H1 (cell line): ENCODE data around the gene GRIP2. TPM values are rescaled to one million over a fixed set of nuclear protein-coding genes. Genes with fewer than 3 reads are reported as not detected.
A peak's percentile ranks its signal among the peaks of the same experiment; 100 is the strongest.

Experiments
- CTCF ChIA-PET: fragments of 300-600 bp; sonication (Branson Sonifier 250); formaldehyde crosslinking; loops from one replicate; lab custom pipeline; 2021; ENCODE audit not compliant: partially characterized antibody; lab: Charles Lee
- POLR2A ChIA-PET: fragments of 300-600 bp; sonication (Branson Sonifier 250); formaldehyde crosslinking; loops from one replicate; lab custom pipeline; 2021; ENCODE audit warnings: inconsistent platforms; ENCODE audit not compliant: partially characterized antibody; lab: Charles Lee
- DNase-seq, 2 experiments: peaks; one replicate each; pipeline versions ENCODE4 v3.0.0 to v3.0.0-alpha.2; 2010 to 2022; ENCODE audit warnings: low spot score in 2 of 2, low read depth in 1 of 2, mixed read lengths in 1 of 2
- FAIRE-seq: peaks from 2 replicates; lab custom pipeline; 2011; peaks lifted over from hg19 to GRCh38; lab: Jason Lieb, UNC
- H2AFZ ChIP-seq: 2 replicates; pipeline ENCODE4 v1.8.1; 2012; ENCODE audit warnings: low read length, inconsistent platforms
- H2AK5ac ChIP-seq: 2 replicates; pipeline ENCODE4 v1.6.1; 2013; ENCODE audit warnings: low read depth, low read length
- H2BK120ac ChIP-seq: replicated peaks from 2 replicates; pipeline ENCODE3; 2013; ENCODE audit warnings: low read depth, low read length, inconsistent platforms
- H2BK12ac ChIP-seq: 2 replicates; pipeline ENCODE4 v1.6.1; 2013; ENCODE audit warnings: low read depth, low read length
- H2BK15ac ChIP-seq: 2 replicates; pipeline ENCODE4 v1.6.1; 2013; ENCODE audit warnings: low read length
- H2BK20ac ChIP-seq: 2 replicates; pipeline ENCODE4 v1.6.1; 2013; ENCODE audit warnings: low read length
- H2BK5ac ChIP-seq: 2 replicates; pipeline ENCODE4 v1.6.1; 2013; ENCODE audit warnings: low read depth, low read length
- H3K14ac ChIP-seq: 2 replicates; pipeline ENCODE4 v1.6.1; 2013; ENCODE audit warnings: inconsistent platforms; ENCODE audit not compliant: insufficient read length
- H3K18ac ChIP-seq: 2 replicates; pipeline ENCODE4 v1.6.1; 2013; ENCODE audit warnings: low read length; ENCODE audit errors: extremely low read depth
- H3K23ac ChIP-seq: 2 replicates; pipeline ENCODE4 v1.6.1; 2013; ENCODE audit warnings: inconsistent platforms; ENCODE audit not compliant: insufficient read length
- H3K23me2 ChIP-seq: 2 replicates; pipeline ENCODE4 v1.6.1; 2013; ENCODE audit warnings: low read depth, low read length
- H3K27ac ChIP-seq: 2 replicates; pipeline ENCODE4 v1.6.1; 2011; ENCODE audit warnings: low read depth, low read length, inconsistent platforms
- H3K27me3 ChIP-seq, 4 experiments: replicated peaks in 1 of 4; 1 replicate in 1 of 4; 2 replicates in 3 of 4; pipeline versions ENCODE4 v1.6.1 to v1.8.1; 2011 to 2013; ENCODE audit warnings: low read length in 3 of 4, mild to moderate bottlenecking in 3 of 4, inconsistent platforms in 2 of 4, mixed read lengths in 2 of 4, moderate library complexity in 1 of 4; ENCODE audit not compliant: control insufficient read depth in 3 of 4, insufficient read depth in 3 of 4; ENCODE audit errors: extremely low read depth in 1 of 4
- H3K36me3 ChIP-seq, 4 experiments: 2 replicates each; pipeline versions ENCODE4 v1.6.1 to v1.8.1; 2011 to 2013; ENCODE audit warnings: mild to moderate bottlenecking in 4 of 4, low read length in 3 of 4, moderate library complexity in 2 of 4, control low read depth in 1 of 4, inconsistent platforms in 1 of 4; ENCODE audit not compliant: insufficient read depth in 4 of 4, control insufficient read depth in 2 of 4
- H3K4ac ChIP-seq: replicated peaks from 2 replicates; pipeline ENCODE3; 2013; ENCODE audit warnings: low read length, low read depth, mixed read lengths, inconsistent platforms; ENCODE audit not compliant: insufficient read length
- H3K4me1 ChIP-seq, 4 experiments: replicated peaks in 1 of 4; 1 replicate in 1 of 4; 2 replicates in 3 of 4; pipeline versions ENCODE4 v1.6.1 to v1.8.1; 2011 to 2013; ENCODE audit warnings: low read length in 3 of 4, inconsistent platforms in 2 of 4, mixed read lengths in 1 of 4; ENCODE audit not compliant: insufficient read depth in 4 of 4, control insufficient read depth in 3 of 4
- H3K4me2 ChIP-seq, 2 experiments: 2 replicates each; pipeline versions ENCODE4 v1.6.1 to v1.8.1; 2011 to 2013; ENCODE audit warnings: low read depth in 2 of 2, low read length in 2 of 2, control low read depth in 1 of 2, inconsistent platforms in 1 of 2, mild to moderate bottlenecking in 1 of 2; ENCODE audit not compliant: insufficient read depth in 1 of 2
- H3K4me3 ChIP-seq, 4 experiments: fragments of 200-600, 300-600 bp in 1 of 4; sonication (generic), shearing (Covaris generic), sonication (Bioruptor Twin) in 1 of 4; 2 replicates each; pipeline versions ENCODE4 v1.5.1 to v1.8.1; 2011 to 2016; ENCODE audit warnings: low read length in 4 of 4, low read depth in 3 of 4, control low read depth in 2 of 4, inconsistent platforms in 2 of 4, mild to moderate bottlenecking in 2 of 4, mixed read lengths in 1 of 4, moderate library complexity in 1 of 4; ENCODE audit not compliant: insufficient read depth in 2 of 4; ENCODE audit errors: extremely low read depth in 1 of 4
- H3K56ac ChIP-seq: replicated peaks from 2 replicates; pipeline ENCODE3; 2013; ENCODE audit warnings: low read depth, mild to moderate bottlenecking, mixed read lengths, low read length, inconsistent platforms; ENCODE audit not compliant: insufficient read length
- H3K79me1 ChIP-seq: 2 replicates; pipeline ENCODE4 v1.6.1; 2013; ENCODE audit warnings: low read depth, low read length, control low read depth
- H3K79me2 ChIP-seq, 2 experiments: 2 replicates each; pipeline versions ENCODE4 v1.6.1 to v1.8.1; 2012 to 2013; ENCODE audit warnings: low read length in 2 of 2, mild to moderate bottlenecking in 2 of 2, inconsistent platforms in 1 of 2; ENCODE audit not compliant: insufficient read depth in 2 of 2, control insufficient read depth in 1 of 2
- H3K9ac ChIP-seq, 4 experiments: replicated peaks in 1 of 4; 1 replicate in 1 of 4; 2 replicates in 3 of 4; pipeline versions ENCODE4 v1.6.1 to v1.8.1; 2011 to 2013; ENCODE audit warnings: low read depth in 3 of 4, low read length in 3 of 4, control low read depth in 2 of 4, mild to moderate bottlenecking in 2 of 4, moderate library complexity in 2 of 4, inconsistent platforms in 1 of 4; ENCODE audit errors: extremely low read depth in 1 of 4
- H3K9me3 ChIP-seq, 2 experiments: 2 replicates each; pipeline versions ENCODE4 v1.6.1 to v1.8.1; 2012 to 2013; ENCODE audit warnings: mild to moderate bottlenecking in 2 of 2, moderate library complexity in 2 of 2, control low read depth in 1 of 2, inconsistent platforms in 1 of 2, low read depth in 1 of 2, low read length in 1 of 2, mixed read lengths in 1 of 2; ENCODE audit not compliant: insufficient read depth in 2 of 2
- H4K20me1 ChIP-seq, 2 experiments: replicated peaks in 1 of 2; 2 replicates each; pipeline versions ENCODE3 to v1.8.1; 2011 to 2013; ENCODE audit warnings: inconsistent platforms in 2 of 2, low read length in 2 of 2, mild to moderate bottlenecking in 1 of 2; ENCODE audit not compliant: insufficient read depth in 2 of 2, control insufficient read depth in 1 of 2
- H4K5ac ChIP-seq: 2 replicates; pipeline ENCODE4 v1.6.1; 2013; ENCODE audit warnings: low read length, low read depth, mixed read lengths, inconsistent platforms; ENCODE audit not compliant: insufficient read length
- H4K8ac ChIP-seq: 2 replicates; pipeline ENCODE4 v1.8.0; 2013; ENCODE audit warnings: mild to moderate bottlenecking, moderate library complexity, low read length, inconsistent platforms; ENCODE audit not compliant: insufficient read depth; ENCODE audit errors: extremely low read depth
- H4K91ac ChIP-seq: replicated peaks from 2 replicates; pipeline ENCODE3; 2013; ENCODE audit warnings: low read length, mixed read lengths, inconsistent platforms; ENCODE audit not compliant: insufficient read length
- ASH2L ChIP-seq: fragments of 200-600, 300-600 bp; sonication (generic); IDR thresholded peaks from one replicate; pipeline ENCODE4 v1.7.1; 2017; ENCODE audit warnings: low read length
- BCL11A ChIP-seq, 2 experiments: IDR thresholded peaks; one replicate each; pipeline ENCODE4 v1.6.1; 2011; ENCODE audit warnings: low read depth in 2 of 2, low read length in 2 of 2, mild to moderate bottlenecking in 2 of 2
- BRCA1 ChIP-seq: IDR thresholded peaks from 2 replicates; pipeline ENCODE4 v1.6.1; 2012; ENCODE audit warnings: low read depth, low read length, improper control_type of control experiment
- CEBPB ChIP-seq: IDR thresholded peaks from 2 replicates; pipeline ENCODE4 v1.6.1; 2012; ENCODE audit warnings: low read depth, low read length
- CHD2 ChIP-seq: IDR thresholded peaks from 2 replicates; pipeline ENCODE4 v1.6.1; 2012; ENCODE audit warnings: low read length, improper control_type of control experiment
- GABPA ChIP-seq: IDR thresholded peaks from 2 replicates; pipeline ENCODE4 v1.6.1; 2011; ENCODE audit warnings: mild to moderate bottlenecking, low read length, moderate library complexity, borderline replicate concordance; ENCODE audit not compliant: insufficient read depth
- GTF2F1 ChIP-seq: IDR thresholded peaks from 2 replicates; pipeline ENCODE4 v1.6.1; 2012; ENCODE audit warnings: low read depth, low read length, improper control_type of control experiment, borderline replicate concordance
- KDM1A ChIP-seq: fragments of 200-600, 300-600 bp; sonication (generic); IDR thresholded peaks from 2 replicates; pipeline ENCODE4 v1.7.1; 2016; ENCODE audit warnings: mild to moderate bottlenecking, low read length, borderline replicate concordance
- POLR2A ChIP-seq, 2 experiments: IDR thresholded peaks; 1 replicate in 1 of 2; 2 replicates in 1 of 2; pipeline ENCODE4 v1.6.1; 2011; ENCODE audit warnings: low read depth in 2 of 2, low read length in 2 of 2, mild to moderate bottlenecking in 2 of 2; ENCODE audit errors: control extremely low read depth in 1 of 2
- RNF2 ChIP-seq: fragments of 200-900, 300-1000 bp; sonication (generic); IDR thresholded peaks from 2 replicates; pipeline ENCODE4 v1.7.1; 2016; ENCODE audit warnings: borderline replicate concordance, low read depth, mild to moderate bottlenecking, antibody characterized with exemption, low read length; ENCODE audit not compliant: poor library complexity, severe bottlenecking; ENCODE audit errors: missing control alignments
- SP4 ChIP-seq: IDR thresholded peaks from 2 replicates; pipeline ENCODE4 v1.6.1; 2012; ENCODE audit warnings: low read length, inconsistent platforms
- YY1 ChIP-seq: IDR thresholded peaks from 2 replicates; pipeline ENCODE4 v1.6.1; 2011; ENCODE audit warnings: low read depth, mild to moderate bottlenecking, low read length
- WGBS, 2 experiments: shearing (Covaris generic) in 1 of 2; methylation state at CpG; one replicate each; pipeline versions ENCODE4 v1.1.6 to v1.1.7; 2013 to 2015; ENCODE audit warnings: low lambda C conversion rate in 2 of 2, mixed read lengths in 2 of 2, inconsistent platforms in 1 of 2, low coverage in 1 of 2, missing lambda C conversion rate in 1 of 2; ENCODE audit not compliant: insufficient replicate concordance in 2 of 2, insufficient coverage in 1 of 2, insufficient read length in 1 of 2; ENCODE audit errors: extremely low coverage in 1 of 2, missing lambda C conversion rate in 1 of 2; 5-methylcytosine and 5-hydroxymethylcytosine counted together
- polyA plus RNA-seq, 7 experiments: library from polyadenylated mRNA; depleted of rRNA in 3 of 7; stranded (reverse) in 5 of 7; unstranded in 2 of 7; fragments of >200 nt in 5 of 7; fragments of 200-250 nt in 2 of 7; gene quantifications; 1 replicate in 5 of 7; 2 replicates in 1 of 7; 4 replicates in 1 of 7; pipeline versions ENCODE4 v1.2.1 to v1.2.3, GENCODE V29; 2011 to 2013; ENCODE audit warnings: missing spikeins in 2 of 7, mixed read lengths in 2 of 7
- total RNA-seq: library from RNA; stranded (reverse); fragmentation: NEBNext Ultra II Directional; extraction: Animal tissue kit (Norgen Biotek cat#: 25700); gene quantifications from 2 replicates; pipeline ENCODE4 v1.2.1, GENCODE V29; 2021
- TF ChIP-seq, protein P1 (sequence below): IDR thresholded peaks from 2 replicates; pipeline ENCODE4 v1.6.1; 2011; ENCODE audit warnings: low read depth, mild to moderate bottlenecking, low read length; ENCODE audit not compliant: insufficient read depth

Gene GRIP2
- total and polyA plus RNA-seq, 2 of the 8 experiments (the other 6 are each of a cell fraction or from before 2014, with no cell fraction given) = 2.5 to 6.4 TPM

DNA sequence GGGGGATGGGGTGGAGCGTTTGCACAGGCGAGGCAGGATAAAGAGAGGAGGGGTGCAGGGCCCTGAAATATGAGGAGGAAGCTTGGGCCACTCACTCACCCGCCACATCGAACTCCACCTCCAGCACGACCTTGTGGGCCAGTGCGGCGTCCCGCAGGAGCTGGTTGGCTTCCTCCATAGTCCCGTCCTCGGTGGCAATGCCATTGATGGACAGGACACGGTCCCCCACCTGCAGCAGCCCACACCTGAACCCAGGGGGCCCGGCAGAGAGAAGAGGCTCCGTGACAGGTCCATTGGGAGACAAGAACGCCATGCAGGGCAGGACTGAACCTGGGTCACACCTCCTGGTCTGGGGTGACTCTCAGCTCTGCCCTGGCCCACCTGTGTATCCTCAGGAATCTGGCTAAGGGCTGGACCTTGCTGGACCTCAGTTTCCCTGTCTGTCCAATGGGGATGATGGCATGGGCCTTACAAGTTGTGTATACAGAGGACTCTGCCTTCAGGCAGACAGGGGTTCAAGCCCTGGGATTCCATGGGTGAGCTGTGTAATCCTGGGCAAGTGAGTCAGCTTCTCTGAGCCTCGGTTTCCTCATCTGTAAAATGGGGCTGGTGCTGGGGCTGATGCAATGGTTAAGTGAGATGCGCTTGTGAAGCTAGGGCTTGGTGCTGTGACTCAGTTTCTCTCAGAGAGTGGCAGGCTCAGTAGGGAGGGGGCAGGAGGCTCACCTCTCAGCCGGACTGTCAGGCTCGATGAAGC, 26.4 kb downstream of the GRIP2 start:
- Histone ChIP-seq H3K56ac (no peak overlapping the region), H2AFZ (no peak overlapping the region), H3K9me3 (no peaks in the 10 kb centered on the region), H3K4me1 (peaks cover 0 to 11% (median 8%) of the 10 kb centered on the region in 4 experiments; a peak in 5 of 7 replicates), H3K9ac (no peak overlapping the region), H3K14ac (no peak overlapping the region), H2BK120ac (no peak overlapping the region), H4K20me1 (no peaks in the 10 kb centered on the region), H3K4ac (no peak overlapping the region), H3K79me2 (no peaks in the 10 kb centered on the region), H3K36me3 (no peaks in the 10 kb centered on the region), H3K4me2 (no peak overlapping the region), H3K27me3 (no peaks in the 10 kb centered on the region), H2BK20ac (no peak overlapping the region), H2AK5ac (no peak overlapping the region; the same call in 1 of the 2 replicates), H3K18ac (no peak overlapping the region), H2BK15ac (no peak overlapping the region), H4K5ac (no peak overlapping the region), H3K4me3 (no peak overlapping the region), H3K23me2 (no peaks in the 10 kb centered on the region), H2BK12ac (no peak overlapping the region), H3K79me1 (no peaks in the 10 kb centered on the region), H2BK5ac (no peak overlapping the region; the same call in 1 of the 2 replicates), H4K91ac (no peak overlapping the region), H3K23ac (no peak overlapping the region), H4K8ac (peak overlapping the region; percentile 1; the same call in 1 of the 2 replicates), H3K27ac (no peak overlapping the region)
- ChIA-PET POLR2A (interaction anchor here (1.1 to 1.5 kb wide), 3 partner anchors 13 to 89 kb away, joined by 3 to 4 read pairs (median 4); no protein-coding TSS in a partner anchor), CTCF (interaction anchor here (0.6 to 11.6 kb wide), 11 partner anchors 12 to 407 kb away, joined by 3 to 280 read pairs (median 3); no protein-coding TSS in a partner anchor)
- FAIRE-seq (no peak), DNase-seq (no peak)
- WGBS, 2 experiments = 87% methylated on average over 18 of the region's 18 CpGs; no CpG with 5 or more reads in 1 of the 2 experiments
- no peak for TF ChIP-seq GABPA
- no peak for TF ChIP-seq BCL11A (IDR thresholded peaks at IDR 0.05; ENCODE audit: low read depth in 2 of 2, low read length in 2 of 2)
- no peak for TF ChIP-seq YY1
- TF ChIP-seq KDM1A = no peak
- no peak for TF ChIP-seq CEBPB
- no peak for TF ChIP-seq BRCA1
- TF ChIP-seq RNF2 = no peak
- TF ChIP-seq SP4 = no peak
- TF ChIP-seq, protein P1, sequence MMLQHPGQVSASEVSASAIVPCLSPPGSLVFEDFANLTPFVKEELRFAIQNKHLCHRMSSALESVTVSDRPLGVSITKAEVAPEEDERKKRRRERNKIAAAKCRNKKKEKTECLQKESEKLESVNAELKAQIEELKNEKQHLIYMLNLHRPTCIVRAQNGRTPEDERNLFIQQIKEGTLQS = no peak
- TF ChIP-seq ASH2L = no peak
- no peak for TF ChIP-seq GTF2F1
- TF ChIP-seq POLR2A (IDR thresholded peaks at IDR 0.05; ENCODE audit: control extremely low read depth in 1 of 2, low read depth in 2 of 2, low read length in 2 of 2) = no peak
- no peak for TF ChIP-seq CHD2
